ENCODE data around the gene SSBP4. TPM values are rescaled to one million over a fixed set of nuclear protein-coding genes. Genes with fewer than 3 reads are reported as not detected.

Gene SSBP4
- total RNA-seq, 8 experiments from 2014 or later = 60.2 to 155 (median 70.1) TPM

GRCh38 chr19:18388100-18388959, 30.9 kb upstream of the SSBP4 start:
- Histone ChIP-seq H3K4me1 (replicated peaks in 1 of 2) (peaks cover 5 to 25% of the 10 kb centered on the region in 2 donors), H3K4me3 (peak overlapping the region; percentile 11 to 44 (median 26)), H3K27ac (peak overlapping the region; percentile 52 to 82)
- WGBS, 10 experiments = 0 to 50% (median 8%) methylated on average over 1 to 36 of the region's 86 CpGs; no CpG with 5 or more reads in 3 of the 10 experiments
- in situ Hi-C loops (cut with MboI; ENCODE audit: low pct_unique_long_range_greater_than_20kb in 2 of 9, low sequenced_read_pairs in 9 of 9, unreplicated experiment in 9 of 9) = no loop called here
- peak; percentile 1 to 74 (median 58) for ATAC-seq (replicated peaks in 6 of 8)

DNA sequence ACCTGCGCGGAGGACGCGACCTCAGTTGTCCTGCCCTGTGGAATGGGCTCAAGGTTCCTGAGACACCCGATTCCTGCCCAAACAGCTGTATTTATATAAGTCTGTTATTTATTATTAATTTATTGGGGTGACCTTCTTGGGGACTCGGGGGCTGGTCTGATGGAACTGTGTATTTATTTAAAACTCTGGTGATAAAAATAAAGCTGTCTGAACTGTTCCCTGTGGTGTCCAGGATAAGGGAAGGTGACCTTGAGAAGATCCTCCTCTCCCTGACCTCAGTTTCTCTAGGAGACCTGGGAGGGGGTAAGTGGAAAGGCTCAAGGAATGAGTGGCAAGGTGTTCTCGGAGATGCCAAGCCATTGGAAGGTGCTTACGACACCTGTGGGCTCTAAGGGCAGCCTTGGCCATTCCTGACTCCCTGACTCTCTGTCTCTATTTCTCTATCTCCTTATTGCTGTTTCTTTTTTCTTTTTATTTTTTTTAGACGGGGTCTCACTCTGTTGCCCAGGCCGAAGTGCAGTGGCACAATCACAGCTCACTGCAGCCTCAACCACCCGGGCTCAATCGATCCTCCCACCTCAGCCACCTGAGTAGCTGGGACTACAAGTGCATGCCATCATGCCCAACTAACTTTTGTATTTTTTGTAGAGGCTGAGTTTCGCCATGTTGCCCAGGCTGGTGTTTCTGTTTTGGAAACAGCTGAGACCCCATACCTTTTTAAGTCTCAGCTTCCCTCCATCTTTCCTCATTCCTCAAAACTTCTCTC, 30.1 kb upstream of the SSBP4 start:
- peak in 1 of 8 experiments; percentile 0 for ATAC-seq (replicated peaks in 6 of 8)
- in situ Hi-C loops (cut with MboI; ENCODE audit: low pct_unique_long_range_greater_than_20kb in 2 of 9, low sequenced_read_pairs in 9 of 9, unreplicated experiment in 9 of 9) = no loop called here
- 62 to 100% (median 93%) methylated on average over 2 to 8 of the region's 13 CpGs for WGBS, 10 experiments

DNA sequence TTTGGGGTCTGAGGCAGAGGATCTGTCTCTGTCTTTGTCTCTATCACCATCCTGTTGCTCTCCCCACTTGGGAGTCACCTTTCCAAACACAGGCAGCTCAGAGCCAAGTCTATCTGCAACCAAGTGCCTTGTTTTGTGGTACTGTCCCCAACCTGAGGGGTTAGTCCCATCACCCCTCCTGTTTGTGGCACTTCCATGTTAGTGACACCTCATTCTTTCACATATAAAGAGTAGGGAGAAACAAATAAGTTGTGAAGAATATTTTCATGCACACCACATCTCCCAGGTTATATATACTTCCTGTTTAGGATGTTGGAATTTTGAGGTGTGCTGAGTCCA, 29.5 kb upstream of the SSBP4 start:
- peaks cover 5 to 25% of the 10 kb centered on the region in 2 donors for H3K4me1 ChIP-seq (replicated peaks in 1 of 2)
- peak in 1 of 8 experiments; percentile 1 for ATAC-seq (replicated peaks in 6 of 8)
- no peak overlapping the region for H3K4me3 ChIP-seq
- no peak overlapping the region for H3K27ac ChIP-seq
- in situ Hi-C loops (cut with MboI; ENCODE audit: low pct_unique_long_range_greater_than_20kb in 2 of 9, low sequenced_read_pairs in 9 of 9, unreplicated experiment in 9 of 9) = no loop called here

More for the DNA sequence above, 30.1 kb upstream of the SSBP4 start:
- H3K27ac ChIP-seq = no peak overlapping the region
- peaks cover 5 to 25% of the 10 kb centered on the region in 2 donors for H3K4me1 ChIP-seq (replicated peaks in 1 of 2)
- H3K4me3 ChIP-seq = peak overlapping the region in 1 of 5 donors; percentile 44

GRCh38 chr19:18390065-18390907, 28.9 kb upstream of the SSBP4 start:
- 80 to 100% (median 89%) methylated on average over 1 to 6 of the region's 6 CpGs; no CpG with 5 or more reads in 4 of the 10 experiments for WGBS, 10 experiments
- H3K4me3 ChIP-seq = no peak overlapping the region
- in situ Hi-C loops (cut with MboI; ENCODE audit: low pct_unique_long_range_greater_than_20kb in 2 of 9, low sequenced_read_pairs in 9 of 9, unreplicated experiment in 9 of 9) = no loop called here
- peak in 2 of 8 experiments; percentile 4 for ATAC-seq (replicated peaks in 6 of 8)
- no peak overlapping the region for H3K27ac ChIP-seq
- peaks cover 5 to 23% of the 10 kb centered on the region in 2 donors for H3K4me1 ChIP-seq (replicated peaks in 1 of 2)

DNA sequence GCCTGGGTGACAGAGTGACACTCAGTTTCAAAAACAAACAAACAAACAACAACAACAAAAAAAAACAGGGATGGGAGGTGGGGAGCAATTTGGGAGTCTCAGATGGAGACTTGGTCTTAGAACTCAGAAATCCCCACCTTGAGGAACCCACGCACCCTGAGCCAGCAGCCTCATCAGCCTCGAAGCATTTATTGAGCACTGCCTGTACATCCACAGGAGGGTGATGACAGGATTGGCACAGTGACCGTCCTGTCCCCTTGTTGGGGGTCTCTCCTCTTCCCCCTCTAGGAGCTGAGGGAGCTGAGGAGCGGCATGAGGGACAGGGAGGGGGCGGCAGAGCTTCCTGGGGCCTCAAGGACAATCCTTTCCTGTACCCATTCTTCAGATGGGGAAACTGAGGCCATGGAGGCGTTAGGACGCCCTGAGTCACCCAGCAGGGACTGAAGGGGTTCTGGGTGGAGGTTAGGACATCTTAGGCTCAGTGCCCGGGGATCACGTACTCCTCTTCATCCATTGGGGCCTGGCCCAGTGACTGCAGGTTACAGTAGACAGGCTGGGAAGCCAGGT, 27.6 kb upstream of the SSBP4 start:
- peak in 1 of 8 experiments; percentile 1 for ATAC-seq (replicated peaks in 6 of 8)
- WGBS, 10 experiments = 0 to 100% (median 85%) methylated on average over 1 to 5 of the region's 9 CpGs; no CpG with 5 or more reads in 2 of the 10 experiments
- peaks cover 4 to 14% of the 10 kb centered on the region in 2 donors for H3K4me1 ChIP-seq (replicated peaks in 1 of 2)

DNA sequence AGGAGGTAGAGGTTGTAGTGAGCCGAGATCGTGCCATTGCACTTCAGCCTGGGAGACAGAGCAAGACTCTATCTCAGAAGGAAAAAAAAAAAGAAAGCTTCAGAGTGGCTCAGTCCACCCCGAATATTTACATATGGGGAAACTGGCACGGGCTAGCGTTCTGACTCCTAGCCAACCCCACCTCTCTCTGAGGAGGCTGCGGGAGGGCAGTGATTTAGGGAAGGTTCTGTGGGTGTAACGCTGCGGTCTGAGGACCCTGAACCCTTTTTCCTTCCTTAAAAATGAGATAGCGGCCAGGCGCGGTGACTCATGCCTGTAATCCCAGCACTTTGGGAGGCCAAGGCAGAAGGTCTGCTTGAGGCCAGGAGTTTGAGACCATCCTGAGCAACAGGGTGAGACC, 26.8 kb upstream of the SSBP4 start:
- in situ Hi-C loops (cut with MboI; ENCODE audit: low pct_unique_long_range_greater_than_20kb in 2 of 9, low sequenced_read_pairs in 9 of 9, unreplicated experiment in 9 of 9) = no loop called here
- 20 to 100% (median 53%) methylated on average over 1 to 3 of the region's 11 CpGs; no CpG with 5 or more reads in 6 of the 10 experiments for WGBS, 10 experiments
- Histone ChIP-seq H3K27ac (no peak overlapping the region), H3K4me3 (no peak overlapping the region), H3K4me1 (replicated peaks in 1 of 2) (peaks cover 7 to 15% of the 10 kb centered on the region in 2 donors)
- peak in 3 of 8 experiments; percentile 0 to 14 (median 3) for ATAC-seq (replicated peaks in 6 of 8)

More for the DNA sequence above, 27.6 kb upstream of the SSBP4 start:
- H3K4me3 ChIP-seq = no peak overlapping the region
- H3K27ac ChIP-seq = no peak overlapping the region
- in situ Hi-C loops (cut with MboI; ENCODE audit: low pct_unique_long_range_greater_than_20kb in 2 of 9, low sequenced_read_pairs in 9 of 9, unreplicated experiment in 9 of 9) = no loop called here

DNA sequence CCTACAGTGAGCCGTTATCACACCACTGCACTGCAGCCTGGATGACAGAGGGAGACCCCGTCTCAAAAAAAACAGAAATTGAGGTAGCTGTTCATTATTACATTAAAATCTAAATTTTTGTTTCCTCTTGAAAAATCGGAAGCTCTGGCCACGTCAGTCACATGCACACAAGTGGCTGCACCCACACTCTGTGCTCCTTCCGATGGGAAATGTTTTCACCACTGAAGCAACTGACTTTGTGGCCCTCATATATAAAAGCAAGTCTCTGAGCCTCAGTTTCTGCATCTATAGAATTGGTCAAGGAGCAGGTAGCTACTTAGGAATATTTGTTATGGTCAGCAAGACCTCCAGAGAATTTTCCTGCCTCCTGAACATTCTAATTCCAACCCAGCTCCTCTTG, 26.3 kb upstream of the SSBP4 start:
- WGBS, 10 experiments = 63 to 100% (median 88%) methylated on average over 2 to 5 of the region's 5 CpGs; no CpG with 5 or more reads in 1 of the 10 experiments
- H3K27ac ChIP-seq = no peak overlapping the region
- H3K4me3 ChIP-seq = no peak overlapping the region
- H3K4me1 ChIP-seq (replicated peaks in 1 of 2) = peaks cover 9 to 18% of the 10 kb centered on the region in 2 donors
- ATAC-seq (replicated peaks in 6 of 8) = no peak
- in situ Hi-C loops (cut with MboI; ENCODE audit: low pct_unique_long_range_greater_than_20kb in 2 of 9, low sequenced_read_pairs in 9 of 9, unreplicated experiment in 9 of 9) = no loop called here

- Histone ChIP-seq H3K27ac (no peak overlapping the region), H3K4me1 (replicated peaks in 1 of 2) (peaks cover 9 to 15% of the 10 kb centered on the region in 2 donors), H3K4me3 (no peak overlapping the region)
- no peak for ATAC-seq (replicated peaks in 6 of 8)
- in situ Hi-C loops (cut with MboI; ENCODE audit: low pct_unique_long_range_greater_than_20kb in 2 of 9, low sequenced_read_pairs in 9 of 9, unreplicated experiment in 9 of 9) = no loop called here
- WGBS, 10 experiments = 8 to 92% (median 71%) methylated on average over 1 to 5 of the region's 7 CpGs; no CpG with 5 or more reads in 3 of the 10 experiments
These were observed 25.4 kb upstream of the SSBP4 start for GRCh38 chr19:18393836-18394235.

GRCh38 chr19:18396471-18397241, 22.5 kb upstream of the SSBP4 start:
- 39 to 92% (median 67%) methylated on average over 2 to 13 of the region's 37 CpGs; no CpG with 5 or more reads in 3 of the 10 experiments for WGBS, 10 experiments
- H3K27ac ChIP-seq = no peak overlapping the region
- in situ Hi-C loops (cut with MboI; ENCODE audit: low pct_unique_long_range_greater_than_20kb in 2 of 9, low sequenced_read_pairs in 9 of 9, unreplicated experiment in 9 of 9) = no loop called here

GRCh38 chr19:18397242-18398202, 21.7 kb upstream of the SSBP4 start, which contains the start of gene LRRC25:
LRRC25 (minus strand) TSS chr19:18397622; CDS start chr19:18396963, 659 bp downstream.
- peaks cover 9 to 27% of the 10 kb centered on the region in 2 donors for H3K4me1 ChIP-seq (replicated peaks in 1 of 2)
- H3K27ac ChIP-seq = peak within 1 kb of the TSS in 1 of 2 donors; percentile 4
- in situ Hi-C loops (cut with MboI; ENCODE audit: low pct_unique_long_range_greater_than_20kb in 2 of 9, low sequenced_read_pairs in 9 of 9, unreplicated experiment in 9 of 9) = no loop called here
- 0 to 55% (median 20%) methylated on average over 2 to 25 of the region's 33 CpGs; no CpG with 5 or more reads in 2 of the 10 experiments for WGBS, 10 experiments
- peak; percentile 4 to 77 (median 56) for ATAC-seq (replicated peaks in 6 of 8)
- peak within 1 kb of the TSS in 2 of 5 donors; percentile 3 to 20 for H3K4me3 ChIP-seq

More at GRCh38 chr19:18396471-18397241, 22.5 kb upstream of the SSBP4 start:
- Histone ChIP-seq H3K4me3 (peak overlapping the region in 1 of 5 donors; percentile 20), H3K4me1 (replicated peaks in 1 of 2) (peaks cover 9 to 20% of the 10 kb centered on the region in 2 donors)
- peak in 1 of 8 experiments; percentile 3 for ATAC-seq (replicated peaks in 6 of 8)

All from motor neuron (in vitro differentiated cells).